Measurements from ENCODE around the gene NTM. TPM values are rescaled to one million over a fixed set of nuclear protein-coding genes. Genes with fewer than 3 reads are reported as not detected.

Gene NTM
- total RNA-seq, 1 donor from 2014 or later, result 92.1 TPM

GRCh38 chr11:131815590-131815989, 445.2 kb downstream of the NTM start:
- H3K27me3 Mint-ChIP-seq (ENCODE audit: low read depth), result peaks cover 21% of the 10 kb centered on the region
- H3K27ac Mint-ChIP-seq (ENCODE audit: unreplicated experiment), result no peak overlapping the region
- no peaks in the 10 kb centered on the region for H3K4me1 Mint-ChIP-seq (ENCODE audit: low read depth)
- H3K4me3 Mint-ChIP-seq (ENCODE audit: unreplicated experiment), result no peak overlapping the region
- no peaks in the 10 kb centered on the region for H3K36me3 Mint-ChIP-seq (ENCODE audit: low read depth)
- TF ChIP-seq, protein P1, sequence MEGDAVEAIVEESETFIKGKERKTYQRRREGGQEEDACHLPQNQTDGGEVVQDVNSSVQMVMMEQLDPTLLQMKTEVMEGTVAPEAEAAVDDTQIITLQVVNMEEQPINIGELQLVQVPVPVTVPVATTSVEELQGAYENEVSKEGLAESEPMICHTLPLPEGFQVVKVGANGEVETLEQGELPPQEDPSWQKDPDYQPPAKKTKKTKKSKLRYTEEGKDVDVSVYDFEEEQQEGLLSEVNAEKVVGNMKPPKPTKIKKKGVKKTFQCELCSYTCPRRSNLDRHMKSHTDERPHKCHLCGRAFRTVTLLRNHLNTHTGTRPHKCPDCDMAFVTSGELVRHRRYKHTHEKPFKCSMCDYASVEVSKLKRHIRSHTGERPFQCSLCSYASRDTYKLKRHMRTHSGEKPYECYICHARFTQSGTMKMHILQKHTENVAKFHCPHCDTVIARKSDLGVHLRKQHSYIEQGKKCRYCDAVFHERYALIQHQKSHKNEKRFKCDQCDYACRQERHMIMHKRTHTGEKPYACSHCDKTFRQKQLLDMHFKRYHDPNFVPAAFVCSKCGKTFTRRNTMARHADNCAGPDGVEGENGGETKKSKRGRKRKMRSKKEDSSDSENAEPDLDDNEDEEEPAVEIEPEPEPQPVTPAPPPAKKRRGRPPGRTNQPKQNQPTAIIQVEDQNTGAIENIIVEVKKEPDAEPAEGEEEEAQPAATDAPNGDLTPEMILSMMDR (IDR thresholded peaks at IDR 0.05), result no peak
- H3K9me3 Mint-ChIP-seq (ENCODE audit: low read depth), result no peaks in the 10 kb centered on the region
- no peak for DNase-seq (ENCODE audit: low spot score)

- Mint-ChIP-seq H3K36me3 (ENCODE audit: low read depth) (no peaks in the 10 kb centered on the region), H3K27me3 (ENCODE audit: low read depth) (peaks cover 23% of the 10 kb centered on the region), H3K9me3 (ENCODE audit: low read depth) (no peaks in the 10 kb centered on the region), H3K27ac (ENCODE audit: unreplicated experiment) (no peak overlapping the region), H3K4me3 (ENCODE audit: unreplicated experiment) (no peak overlapping the region), H3K4me1 (ENCODE audit: low read depth) (no peaks in the 10 kb centered on the region)
- DNase-seq (ENCODE audit: low spot score), result no peak
- TF ChIP-seq, protein P1 (IDR thresholded peaks at IDR 0.05), result no peak
These were observed 445.6 kb downstream of the NTM start for GRCh38 chr11:131816051-131816450.

- DNase-seq (ENCODE audit: low spot score), result no peak
- Mint-ChIP-seq H3K27ac (ENCODE audit: unreplicated experiment) (no peak overlapping the region), H3K36me3 (ENCODE audit: low read depth) (no peaks in the 10 kb centered on the region), H3K4me1 (ENCODE audit: low read depth) (no peaks in the 10 kb centered on the region), H3K27me3 (ENCODE audit: low read depth) (peaks cover 39% of the 10 kb centered on the region), H3K9me3 (ENCODE audit: low read depth) (no peaks in the 10 kb centered on the region), H3K4me3 (ENCODE audit: unreplicated experiment) (no peak overlapping the region)
- TF ChIP-seq, protein P1 (IDR thresholded peaks at IDR 0.05), result no peak
These were observed 447.3 kb downstream of the NTM start for GRCh38 chr11:131817687-131818188.

- H3K27ac Mint-ChIP-seq (ENCODE audit: unreplicated experiment), result no peak overlapping the region
- peaks cover 51% of the 10 kb centered on the region for H3K27me3 Mint-ChIP-seq (ENCODE audit: low read depth)
- H3K4me3 Mint-ChIP-seq (ENCODE audit: unreplicated experiment), result no peak overlapping the region
- H3K9me3 Mint-ChIP-seq (ENCODE audit: low read depth), result no peaks in the 10 kb centered on the region
- no peak for DNase-seq (ENCODE audit: low spot score)
- no peaks in the 10 kb centered on the region for H3K4me1 Mint-ChIP-seq (ENCODE audit: low read depth)
- no peaks in the 10 kb centered on the region for H3K36me3 Mint-ChIP-seq (ENCODE audit: low read depth)
- TF ChIP-seq, protein P1 (IDR thresholded peaks at IDR 0.05), result no peak
These were observed 449.4 kb downstream of the NTM start for GRCh38 chr11:131819865-131820264.

- no peaks in the 10 kb centered on the region for H3K4me1 Mint-ChIP-seq (ENCODE audit: low read depth)
- TF ChIP-seq, protein P1 (IDR thresholded peaks at IDR 0.05), result no peak
- H3K36me3 Mint-ChIP-seq (ENCODE audit: low read depth), result no peaks in the 10 kb centered on the region
- peaks cover 50% of the 10 kb centered on the region for H3K27me3 Mint-ChIP-seq (ENCODE audit: low read depth)
- H3K27ac Mint-ChIP-seq (ENCODE audit: unreplicated experiment), result no peak overlapping the region
- no peaks in the 10 kb centered on the region for H3K9me3 Mint-ChIP-seq (ENCODE audit: low read depth)
- DNase-seq (ENCODE audit: low spot score), result no peak
- no peak overlapping the region for H3K4me3 Mint-ChIP-seq (ENCODE audit: unreplicated experiment)
These were observed 452.1 kb downstream of the NTM start for GRCh38 chr11:131822506-131822905.
